Colonic mucosa (tissue), 4 donors: ENCODE results near the gene CDH1. TPM values are rescaled to one million over a fixed set of nuclear protein-coding genes. Genes with fewer than 3 reads are reported as not detected.
A peak's percentile ranks its signal among the peaks of the same experiment; 100 is the strongest.

Experiments used
- DNase-seq: peaks from one replicate; pipeline ENCODE4 v3.0.0-alpha.2; 2020
- H3K27ac ChIP-seq: fragments of 200-600 bp; one replicate; pipeline ENCODE4 v1.8.0; 2021
- H3K27me3 ChIP-seq: fragments of 200-600 bp; one replicate; pipeline ENCODE4 v1.8.0; 2021
- H3K36me3 ChIP-seq: fragments of 200-600 bp; one replicate; pipeline ENCODE4 v1.8.0; 2021
- H3K4me1 ChIP-seq: fragments of 200-600 bp; one replicate; pipeline ENCODE4 v1.8.0; 2021; ENCODE audit warnings: mild to moderate bottlenecking
- H3K4me3 ChIP-seq: fragments of 200-600 bp; one replicate; pipeline ENCODE4 v1.8.0; 2021
- H3K9ac ChIP-seq, 2 donors: one replicate each; pipeline ENCODE4 v1.7.0; 2013; ENCODE audit warnings: control low read depth in 2 of 2, low read depth in 2 of 2, low read length in 2 of 2
- H3K9me3 ChIP-seq: fragments of 200-600 bp; one replicate; pipeline ENCODE4 v1.8.0; 2021
- intact Hi-C: fragments of 100-400 bp; cut with DNase I; formaldehyde crosslinking; loops from one replicate; pipeline ENCODE4 v1.14.1; 2022
- total RNA-seq, 2 donors: library from RNA; stranded (reverse); fragmentation: NEBNext Ultra II Directional in 1 of 2; extraction: Animal tissue kit (Norgen Biotek cat#: 25700) in 1 of 2; gene quantifications; one replicate each; pipeline ENCODE4 v1.2.1, GENCODE V29; 2021
- TF ChIP-seq, protein P1 (sequence below): fragments of 200-600 bp; IDR thresholded peaks from one replicate; pipeline ENCODE4 v1.8.0; 2022; ENCODE audit warnings: antibody characterized with exemption, mild to moderate bottlenecking
- donor health status: healthy.
- donor health status: DM: no; HTN: no; CAD: no.
- donor health status: DM: no; HTN: no; CAD: no.

CDH1 gene
- total RNA-seq, 2 donors from 2014 or later = 494 to 519 TPM

GRCh38 chr16:68752602-68753001 is 15.5 kb downstream of the CDH1 start:
- no peaks in the 10 kb centered on the region for H3K36me3 ChIP-seq
- TF ChIP-seq, protein P1, sequence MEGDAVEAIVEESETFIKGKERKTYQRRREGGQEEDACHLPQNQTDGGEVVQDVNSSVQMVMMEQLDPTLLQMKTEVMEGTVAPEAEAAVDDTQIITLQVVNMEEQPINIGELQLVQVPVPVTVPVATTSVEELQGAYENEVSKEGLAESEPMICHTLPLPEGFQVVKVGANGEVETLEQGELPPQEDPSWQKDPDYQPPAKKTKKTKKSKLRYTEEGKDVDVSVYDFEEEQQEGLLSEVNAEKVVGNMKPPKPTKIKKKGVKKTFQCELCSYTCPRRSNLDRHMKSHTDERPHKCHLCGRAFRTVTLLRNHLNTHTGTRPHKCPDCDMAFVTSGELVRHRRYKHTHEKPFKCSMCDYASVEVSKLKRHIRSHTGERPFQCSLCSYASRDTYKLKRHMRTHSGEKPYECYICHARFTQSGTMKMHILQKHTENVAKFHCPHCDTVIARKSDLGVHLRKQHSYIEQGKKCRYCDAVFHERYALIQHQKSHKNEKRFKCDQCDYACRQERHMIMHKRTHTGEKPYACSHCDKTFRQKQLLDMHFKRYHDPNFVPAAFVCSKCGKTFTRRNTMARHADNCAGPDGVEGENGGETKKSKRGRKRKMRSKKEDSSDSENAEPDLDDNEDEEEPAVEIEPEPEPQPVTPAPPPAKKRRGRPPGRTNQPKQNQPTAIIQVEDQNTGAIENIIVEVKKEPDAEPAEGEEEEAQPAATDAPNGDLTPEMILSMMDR = no peak
- DNase-seq = peak; percentile 66

GRCh38 chr16:68754084-68754792 is 17.1 kb downstream of the CDH1 start:
- no peaks in the 10 kb centered on the region for H3K36me3 ChIP-seq
- TF ChIP-seq, protein P1 = no peak
- intact Hi-C loops = no loop called here

More at GRCh38 chr16:68752602-68753001, 15.5 kb downstream of the CDH1 start:
- H3K4me1 ChIP-seq = peaks cover 8% of the 10 kb centered on the region
- no peak overlapping the region for H3K4me3 ChIP-seq
- H3K27ac ChIP-seq = peak overlapping the region; percentile 84
- H3K9ac ChIP-seq = peak overlapping the region in 1 of 2 donors; percentile 26
- no peaks in the 10 kb centered on the region for H3K9me3 ChIP-seq
- intact Hi-C loops = no loop called here
- no peaks in the 10 kb centered on the region for H3K27me3 ChIP-seq

DNA sequence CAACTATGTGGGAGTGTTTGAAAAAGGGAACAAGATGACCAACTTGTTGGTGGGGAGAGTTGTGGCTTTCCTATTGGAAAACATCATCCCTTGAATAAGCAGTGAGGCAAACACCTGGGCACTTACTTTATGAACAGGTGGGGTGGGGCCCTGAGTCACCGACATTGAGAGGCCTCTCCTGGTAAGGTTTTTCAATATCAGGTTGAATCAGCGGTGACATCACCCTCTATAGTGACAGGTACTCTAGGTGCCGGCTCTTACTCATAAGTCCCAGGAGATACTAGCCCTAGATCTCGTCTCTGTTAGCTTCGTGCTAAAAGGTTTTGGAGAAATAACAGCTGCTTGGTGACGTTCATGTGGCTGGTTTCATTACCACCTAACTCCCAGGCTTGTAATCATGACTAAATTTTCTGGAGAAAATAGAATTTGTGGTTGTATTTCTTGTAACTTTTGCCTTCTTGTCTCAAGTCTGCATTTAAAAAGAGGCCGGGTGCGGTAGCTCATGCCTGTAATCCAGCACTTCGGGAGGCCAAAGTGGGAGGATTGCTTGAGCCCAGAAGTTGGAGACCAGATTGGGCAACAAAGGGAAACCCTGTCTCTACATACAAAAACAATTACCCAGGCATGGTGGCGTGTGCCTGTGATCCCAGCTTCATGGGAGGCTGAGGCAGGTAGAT is 19.3 kb downstream of the CDH1 start:
- DNase-seq = peak; percentile 90
- H3K27me3 ChIP-seq = no peaks in the 10 kb centered on the region
- H3K9me3 ChIP-seq = no peaks in the 10 kb centered on the region
- no peak overlapping the region for H3K4me3 ChIP-seq
- TF ChIP-seq, protein P1 = no peak
- H3K9ac ChIP-seq = peak overlapping the region in 1 of 2 donors; percentile 30
- H3K36me3 ChIP-seq = no peaks in the 10 kb centered on the region
- peak overlapping the region; percentile 84 for H3K27ac ChIP-seq
- intact Hi-C loops = no loop called here
- peaks cover 8% of the 10 kb centered on the region for H3K4me1 ChIP-seq

More at GRCh38 chr16:68754084-68754792, 17.1 kb downstream of the CDH1 start:
- Histone ChIP-seq H3K27me3 (no peaks in the 10 kb centered on the region), H3K9me3 (no peaks in the 10 kb centered on the region), H3K9ac (peak overlapping the region in 1 of 2 donors; percentile 70), H3K4me1 (peaks cover 8% of the 10 kb centered on the region), H3K27ac (peak overlapping the region; percentile 84), H3K4me3 (no peak overlapping the region)
- DNase-seq = peak; percentile 71

GRCh38 chr16:68757625-68757935 is 20.5 kb downstream of the CDH1 start:
- no peaks in the 10 kb centered on the region for H3K36me3 ChIP-seq
- no peak for DNase-seq
- intact Hi-C loops = no loop called here
- H3K27ac ChIP-seq = peak overlapping the region; percentile 84
- no peak overlapping the region for H3K9ac ChIP-seq
- H3K9me3 ChIP-seq = no peaks in the 10 kb centered on the region
- H3K27me3 ChIP-seq = no peaks in the 10 kb centered on the region
- TF ChIP-seq, protein P1 = no peak
- H3K4me3 ChIP-seq = no peak overlapping the region
- peaks cover 8% of the 10 kb centered on the region for H3K4me1 ChIP-seq

DNA sequence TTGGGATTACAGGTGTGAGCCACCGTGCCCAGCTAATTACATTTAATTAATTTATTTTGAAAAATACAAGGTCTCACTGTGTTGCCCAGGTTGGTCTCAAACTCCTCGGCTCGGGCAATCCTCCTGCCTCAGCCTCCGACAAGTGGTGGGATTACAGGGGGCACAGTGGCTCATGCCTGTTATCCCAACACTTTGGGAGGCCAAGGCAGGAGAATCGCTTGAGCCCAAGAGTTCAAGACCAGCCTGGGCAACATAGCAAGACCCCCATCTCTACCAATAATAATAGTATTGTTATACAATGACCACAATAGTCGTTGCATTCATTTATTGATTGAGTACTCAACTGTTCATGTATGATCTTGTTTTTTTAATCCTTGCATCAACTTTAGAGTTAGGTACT is 22.0 kb downstream of the CDH1 start:
- no peak for DNase-seq
- H3K4me1 ChIP-seq = peaks cover 5% of the 10 kb centered on the region
- intact Hi-C loops = no loop called here

More for the DNA sequence above, 22.0 kb downstream of the CDH1 start:
- TF ChIP-seq, protein P1 = no peak
- Histone ChIP-seq H3K27ac (no peak overlapping the region), H3K9me3 (no peaks in the 10 kb centered on the region), H3K4me3 (no peak overlapping the region), H3K36me3 (no peaks in the 10 kb centered on the region), H3K9ac (no peak overlapping the region), H3K27me3 (no peaks in the 10 kb centered on the region)
